SK-N-SH treated with all-trans-retinoic acid at 6 μM for 48 hours (cell line): ENCODE results near the gene PTPRD.

Source experiments
- ATAC-seq: fragments of 200-7000 bp; cut with Tn5 transposase; 3 replicates; pipeline ENCODE4 v1.9.1; 2020; ENCODE audit warnings: mild to moderate bottlenecking, moderate library complexity
- ARNTL ChIP-seq: fragments of 450-650 bp; formaldehyde crosslinking; IDR thresholded peaks from 2 replicates; pipeline ENCODE4 v1.5.0; 2020; ENCODE audit warnings: low read depth, mild to moderate bottlenecking, moderate library complexity, borderline replicate concordance
- BACH2 ChIP-seq: fragments of 250-450 bp; sonication (Bioruptor Pico); IDR thresholded peaks from 2 replicates; pipeline ENCODE4 v1.9.0; 2021; ENCODE audit warnings: mild to moderate bottlenecking, borderline replicate concordance
- ESRRG ChIP-seq: fragments of 250-450 bp; sonication (Bioruptor Pico); IDR thresholded peaks from 2 replicates; pipeline ENCODE4 v1.6.1; 2021; ENCODE audit warnings: mild to moderate bottlenecking
- GLIS3 ChIP-seq: fragments of 250-450 bp; sonication (Bioruptor Pico); IDR thresholded peaks from 2 replicates; pipeline ENCODE4 v1.5.0; 2020; ENCODE audit warnings: mild to moderate bottlenecking, moderate library complexity
- ISL1 ChIP-seq: fragments of 250-450 bp; sonication (Bioruptor Pico); IDR thresholded peaks from 2 replicates; pipeline ENCODE4 v2.1.2; 2022; ENCODE audit warnings: mild to moderate bottlenecking, moderate library complexity
- OSR1 ChIP-seq: fragments of 250-450 bp; sonication (Bioruptor Pico); IDR thresholded peaks from 2 replicates; pipeline ENCODE4 v1.8.0; 2022; ENCODE audit warnings: moderate library complexity, mild to moderate bottlenecking, inconsistent platforms
- PATZ1 ChIP-seq: fragments of 250-450 bp; sonication (Bioruptor Pico); IDR thresholded peaks from 2 replicates; pipeline ENCODE4 v1.8.0; 2020; ENCODE audit warnings: mild to moderate bottlenecking, moderate library complexity, borderline replicate concordance
- POU6F1 ChIP-seq: fragments of 250-450 bp; sonication (Bioruptor Pico); IDR thresholded peaks from 2 replicates; pipeline ENCODE4 v1.8.0; 2021; ENCODE audit warnings: low read depth, mild to moderate bottlenecking, moderate library complexity, borderline replicate concordance
- PPARA ChIP-seq: fragments of 250-450 bp; sonication (Bioruptor Pico); IDR thresholded peaks from 2 replicates; pipeline ENCODE4 v1.5.0; 2020; ENCODE audit warnings: mild to moderate bottlenecking, borderline replicate concordance
- RARB ChIP-seq: fragments of 250-450 bp; sonication (Bioruptor Pico); IDR thresholded peaks from 2 replicates; pipeline ENCODE4 v1.8.0; 2021; ENCODE audit warnings: mild to moderate bottlenecking, moderate library complexity
- SNAI2 ChIP-seq: fragments of 250-450 bp; sonication (Bioruptor Pico); IDR thresholded peaks from 2 replicates; pipeline ENCODE4 v1.5.0; 2020; ENCODE audit warnings: mild to moderate bottlenecking, moderate library complexity
- TOX ChIP-seq: fragments of 250-450 bp; sonication (Bioruptor Pico); IDR thresholded peaks from 2 replicates; pipeline ENCODE4 v1.8.0; 2021; ENCODE audit warnings: mild to moderate bottlenecking, moderate library complexity, borderline replicate concordance
- TSHZ2 ChIP-seq: fragments of 250-450 bp; sonication (Bioruptor Pico); IDR thresholded peaks from 2 replicates; pipeline ENCODE4 v1.5.0; 2020; ENCODE audit warnings: mild to moderate bottlenecking, moderate library complexity
- ZC3H10 ChIP-seq: fragments of 250-450 bp; sonication (Bioruptor Pico); IDR thresholded peaks from 2 replicates; pipeline ENCODE4 v1.5.1; 2021; ENCODE audit warnings: mild to moderate bottlenecking, moderate library complexity
- ZFP3 ChIP-seq: fragments of 250-450 bp; sonication (Bioruptor Pico); IDR thresholded peaks from 2 replicates; pipeline ENCODE4 v1.5.0; 2020; ENCODE audit warnings: mild to moderate bottlenecking, moderate library complexity
- ZFP30 ChIP-seq: fragments of 450-650 bp; formaldehyde crosslinking; IDR thresholded peaks from 2 replicates; pipeline ENCODE4 v1.5.0; 2022; ENCODE audit warnings: mild to moderate bottlenecking, moderate library complexity
- ZNF565 ChIP-seq: fragments of 450-650 bp; formaldehyde crosslinking; conservative IDR thresholded peaks from 2 replicates; pipeline ENCODE4 v1.5.0; 2020; ENCODE audit warnings: low read depth, mild to moderate bottlenecking, moderate library complexity
- ZNF70 ChIP-seq: fragments of 450-650 bp; formaldehyde crosslinking; IDR thresholded peaks from 2 replicates; pipeline ENCODE4 v1.5.0; 2020; ENCODE audit warnings: mild to moderate bottlenecking, moderate library complexity
- ZNF8 ChIP-seq: fragments of 450-650 bp; formaldehyde crosslinking; IDR thresholded peaks from 2 replicates; pipeline ENCODE4 v1.5.0; 2020; ENCODE audit warnings: mild to moderate bottlenecking, moderate library complexity
- TF ChIP-seq, protein P1 (sequence below): fragments of 250-450 bp; sonication (Bioruptor Pico); IDR thresholded peaks from 2 replicates; pipeline ENCODE4 v1.5.1; 2020; ENCODE audit warnings: low read depth, mild to moderate bottlenecking, moderate library complexity
- TF ChIP-seq, protein P2 (sequence below): fragments of 250-450 bp; sonication (Bioruptor Pico); IDR thresholded peaks from 2 replicates; pipeline ENCODE4 v1.5.1; 2021; ENCODE audit warnings: mild to moderate bottlenecking, moderate library complexity

The PTPRD gene

DNA sequence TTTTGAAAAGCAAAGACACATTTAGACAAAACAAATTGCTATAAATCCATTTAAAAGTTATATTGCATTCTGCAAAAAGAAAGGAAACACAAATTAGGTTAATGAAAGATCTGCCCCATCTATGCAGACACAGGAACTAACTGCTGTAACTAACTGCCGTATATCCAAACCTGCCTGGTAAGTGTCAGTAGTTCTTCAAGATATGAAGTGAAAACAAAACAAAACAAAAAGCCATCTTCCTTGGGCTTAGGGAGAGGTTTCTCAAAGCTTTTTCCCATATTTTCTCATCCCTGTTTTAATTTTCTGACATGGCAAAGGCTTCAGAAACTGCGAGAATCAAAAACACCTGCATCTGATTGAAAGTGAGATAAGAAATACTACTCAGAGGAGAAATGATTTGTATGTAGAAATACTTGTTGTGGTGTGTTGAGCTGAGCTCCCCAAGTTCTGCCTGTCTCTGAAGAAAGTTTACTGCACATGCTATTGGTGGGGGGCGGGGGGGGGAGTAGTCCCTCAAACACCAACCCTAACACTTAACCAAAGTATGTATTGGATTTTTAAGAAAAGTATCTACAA, 750.5 kb downstream of the PTPRD start (continued):
- TF ChIP-seq, protein P1, sequence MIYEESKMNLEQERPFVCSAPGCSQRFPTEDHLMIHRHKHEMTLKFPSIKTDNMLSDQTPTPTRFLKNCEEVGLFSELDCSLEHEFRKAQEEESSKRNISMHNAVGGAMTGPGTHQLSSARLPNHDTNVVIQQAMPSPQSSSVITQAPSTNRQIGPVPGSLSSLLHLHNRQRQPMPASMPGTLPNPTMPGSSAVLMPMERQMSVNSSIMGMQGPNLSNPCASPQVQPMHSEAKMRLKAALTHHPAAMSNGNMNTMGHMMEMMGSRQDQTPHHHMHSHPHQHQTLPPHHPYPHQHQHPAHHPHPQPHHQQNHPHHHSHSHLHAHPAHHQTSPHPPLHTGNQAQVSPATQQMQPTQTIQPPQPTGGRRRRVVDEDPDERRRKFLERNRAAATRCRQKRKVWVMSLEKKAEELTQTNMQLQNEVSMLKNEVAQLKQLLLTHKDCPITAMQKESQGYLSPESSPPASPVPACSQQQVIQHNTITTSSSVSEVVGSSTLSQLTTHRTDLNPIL, result no peak
- TF ChIP-seq, protein P2, sequence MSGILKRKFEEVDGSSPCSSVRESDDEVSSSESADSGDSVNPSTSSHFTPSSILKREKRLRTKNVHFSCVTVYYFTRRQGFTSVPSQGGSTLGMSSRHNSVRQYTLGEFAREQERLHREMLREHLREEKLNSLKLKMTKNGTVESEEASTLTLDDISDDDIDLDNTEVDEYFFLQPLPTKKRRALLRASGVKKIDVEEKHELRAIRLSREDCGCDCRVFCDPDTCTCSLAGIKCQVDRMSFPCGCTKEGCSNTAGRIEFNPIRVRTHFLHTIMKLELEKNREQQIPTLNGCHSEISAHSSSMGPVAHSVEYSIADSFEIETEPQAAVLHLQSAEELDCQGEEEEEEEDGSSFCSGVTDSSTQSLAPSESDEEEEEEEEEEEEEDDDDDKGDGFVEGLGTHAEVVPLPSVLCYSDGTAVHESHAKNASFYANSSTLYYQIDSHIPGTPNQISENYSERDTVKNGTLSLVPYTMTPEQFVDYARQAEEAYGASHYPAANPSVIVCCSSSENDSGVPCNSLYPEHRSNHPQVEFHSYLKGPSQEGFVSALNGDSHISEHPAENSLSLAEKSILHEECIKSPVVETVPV (CRISPR knock-in tag), result no peak
- TF ChIP-seq PPARA (CRISPR knock-in tag), result no peak
- no peak for TF ChIP-seq TSHZ2 (CRISPR knock-in tag)
- TF ChIP-seq ZNF565 (CRISPR knock-in tag), result no peak
- no peak for TF ChIP-seq ISL1 (CRISPR knock-in tag)
- no peak for TF ChIP-seq TOX (CRISPR knock-in tag)
- TF ChIP-seq ZNF8 (CRISPR knock-in tag), result no peak
- no peak for TF ChIP-seq ZC3H10 (CRISPR knock-in tag)
- no peak for TF ChIP-seq RARB (CRISPR knock-in tag)
- no peak for TF ChIP-seq ARNTL (CRISPR knock-in tag)
- TF ChIP-seq, all 23 proteins: peak for 0

- ATAC-seq, result no peak
- TF ChIP-seq, protein P1, result no peak
- TF ChIP-seq PATZ1 (CRISPR knock-in tag), result no peak
- TF ChIP-seq GLIS3, result no peak
- no peak for TF ChIP-seq ZC3H10 (CRISPR knock-in tag)
- no peak for TF ChIP-seq POU6F1
- TF ChIP-seq ZNF565 (CRISPR knock-in tag), result no peak
- no peak for TF ChIP-seq OSR1
- TF ChIP-seq SNAI2 (CRISPR knock-in tag), result no peak
- TF ChIP-seq ARNTL (CRISPR knock-in tag), result no peak
Measured at GRCh38 chr9:9855177-9856078, 757.4 kb downstream of the PTPRD start.

DNA sequence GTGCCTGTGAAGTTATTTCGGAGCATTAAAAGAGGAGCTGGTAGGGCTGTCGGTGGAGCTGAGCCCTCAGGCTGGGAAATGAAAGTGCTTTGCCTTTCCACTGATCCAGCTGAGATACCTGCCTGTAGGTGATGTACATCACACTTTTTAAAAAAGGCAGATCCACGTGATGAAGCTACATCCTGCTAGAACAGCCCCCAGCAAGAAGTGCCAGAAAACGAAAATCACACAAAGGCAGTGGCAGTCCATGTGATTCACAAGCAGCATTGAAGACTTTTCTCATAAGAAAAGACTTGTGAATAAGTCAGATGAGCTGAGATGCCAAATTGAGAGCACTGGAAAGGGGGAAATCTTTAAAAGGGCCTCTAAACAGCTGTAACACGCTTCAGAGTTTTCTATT, 765.1 kb downstream of the PTPRD start:
- no peak for TF ChIP-seq ZFP30 (CRISPR knock-in tag)
- TF ChIP-seq, protein P1, result no peak
- no peak for TF ChIP-seq ZNF70 (CRISPR knock-in tag)
- no peak for TF ChIP-seq ESRRG (CRISPR knock-in tag)
- TF ChIP-seq ZFP3 (CRISPR knock-in tag), result no peak
- TF ChIP-seq TSHZ2 (CRISPR knock-in tag), result no peak
- TF ChIP-seq ZNF565 (CRISPR knock-in tag), result no peak
- TF ChIP-seq TOX (CRISPR knock-in tag), result no peak
- no peak for TF ChIP-seq BACH2
- no peak for ATAC-seq
